HepG2 (cell line): ENCODE measurements around the gene RPL41. TPM values are rescaled to one million over a fixed set of nuclear protein-coding genes. Genes with fewer than 3 reads are reported as not detected.
A peak's percentile ranks its signal among the peaks of the same experiment; 100 is the strongest.

Experiments
- CREB3 ChIP-seq: sonication (generic); formaldehyde crosslinking; IDR thresholded peaks from 2 replicates; pipeline ENCODE4 v1.5.0; 2020; ENCODE audit warnings: missing genetic modification reagents
- DPF2 ChIP-seq: sonication (generic); formaldehyde crosslinking; IDR thresholded peaks from 2 replicates; pipeline ENCODE4 v1.4.0; 2020; ENCODE audit warnings: mild to moderate bottlenecking, low read depth, missing genetic modification reagents, borderline replicate concordance
- FOXA1 ChIP-seq, 2 experiments: fragments of 450-650 bp in 1 of 2; sonication (generic) in 1 of 2; formaldehyde crosslinking in 1 of 2; IDR thresholded peaks; 2 replicates each; pipeline versions ENCODE4 v1.4.0 to v1.6.1; 2016 to 2020; ENCODE audit warnings: missing genetic modification reagents in 1 of 2
- GPBP1L1 ChIP-seq: sonication (generic); formaldehyde crosslinking; IDR thresholded peaks from 2 replicates; pipeline ENCODE4 v1.5.0; 2020; ENCODE audit warnings: mild to moderate bottlenecking, missing genetic modification reagents
- IRX3 ChIP-seq: sonication (generic); formaldehyde crosslinking; IDR thresholded peaks from 2 replicates; pipeline ENCODE4 v1.8.1; 2023; ENCODE audit warnings: mild to moderate bottlenecking, low read depth, missing genetic modification reagents, borderline replicate concordance
- NAIF1 ChIP-seq: sonication (generic); formaldehyde crosslinking; IDR thresholded peaks from 2 replicates; pipeline ENCODE4 v1.5.0; 2020; ENCODE audit warnings: mild to moderate bottlenecking, missing genetic modification reagents, borderline replicate concordance
- NR0B2 ChIP-seq: sonication (generic); formaldehyde crosslinking; IDR thresholded peaks from 2 replicates; pipeline ENCODE4 v1.4.0; 2020; ENCODE audit warnings: mild to moderate bottlenecking, missing genetic modification reagents
- NR2F2 ChIP-seq: IDR thresholded peaks from 2 replicates; pipeline ENCODE4 v1.6.1; 2012; ENCODE audit warnings: low read depth, inconsistent platforms, borderline replicate concordance
- PHF5A ChIP-seq: IDR thresholded peaks from one replicate; pipeline ENCODE4 v1.6.1; 2018; ENCODE audit warnings: low read depth, missing genetic modification reagents; ENCODE audit not compliant: unreplicated experiment
- RAD51 ChIP-seq: fragments of 450-650 bp; IDR thresholded peaks from 2 replicates; pipeline ENCODE4 v1.6.1; 2016; ENCODE audit warnings: borderline replicate concordance
- RFXANK ChIP-seq: IDR thresholded peaks from 2 replicates; pipeline ENCODE4 v1.6.1; 2016
- SMAD1 ChIP-seq: sonication (generic); formaldehyde crosslinking; IDR thresholded peaks from 2 replicates; pipeline ENCODE4 v1.4.0; 2020; ENCODE audit warnings: missing genetic modification reagents, low read depth, mild to moderate bottlenecking, borderline replicate concordance
- TOE1 ChIP-seq: sonication (generic); formaldehyde crosslinking; IDR thresholded peaks from 2 replicates; pipeline ENCODE4 v1.4.0; 2020; ENCODE audit warnings: mild to moderate bottlenecking, missing genetic modification reagents
- ZBTB8A ChIP-seq: sonication (generic); formaldehyde crosslinking; IDR thresholded peaks from 2 replicates; pipeline ENCODE4 v1.4.0; 2020; ENCODE audit warnings: mild to moderate bottlenecking, low read depth, missing genetic modification reagents, borderline replicate concordance
- ZC3H13 ChIP-seq: sonication (generic); formaldehyde crosslinking; IDR thresholded peaks from 2 replicates; pipeline ENCODE4 v1.8.1; 2023; ENCODE audit warnings: mild to moderate bottlenecking, missing genetic modification reagents, moderate library complexity
- ZFP1 ChIP-seq: IDR thresholded peaks from 2 replicates; pipeline ENCODE4 v1.6.1; 2016
- ZFX ChIP-seq: sonication (generic); formaldehyde crosslinking; IDR thresholded peaks from 2 replicates; pipeline ENCODE4 v1.4.0; 2020; ENCODE audit warnings: mild to moderate bottlenecking, low read depth, missing genetic modification reagents, moderate library complexity
- ZNF205 ChIP-seq: IDR thresholded peaks from 2 replicates; pipeline ENCODE4 v1.6.1; 2018; ENCODE audit warnings: missing biosample characterization, missing genetic modification reagents
- ZNF24 ChIP-seq: fragments of 450-650 bp; IDR thresholded peaks from 2 replicates; pipeline ENCODE4 v1.6.1; 2017; ENCODE audit warnings: antibody characterized with exemption, mild to moderate bottlenecking
- ZNF343 ChIP-seq: sonication (generic); formaldehyde crosslinking; IDR thresholded peaks from 2 replicates; pipeline ENCODE4 v1.4.0; 2020; ENCODE audit warnings: mild to moderate bottlenecking, missing genetic modification reagents
- ZNF496 ChIP-seq: sonication (generic); formaldehyde crosslinking; IDR thresholded peaks from 2 replicates; pipeline ENCODE4 v1.8.1; 2023; ENCODE audit warnings: mild to moderate bottlenecking, moderate library complexity, missing genetic modification reagents; ENCODE audit not compliant: insufficient replicate concordance
- ZNF501 ChIP-seq: sonication (generic); formaldehyde crosslinking; IDR thresholded peaks from 2 replicates; pipeline ENCODE4 v1.5.1; 2020; ENCODE audit warnings: mild to moderate bottlenecking, moderate library complexity, missing genetic modification reagents
- ZSCAN22 ChIP-seq: sonication (generic); formaldehyde crosslinking; IDR thresholded peaks from 2 replicates; pipeline ENCODE4 v1.4.0; 2020; ENCODE audit warnings: mild to moderate bottlenecking, missing genetic modification reagents
- ZZZ3 ChIP-seq: sonication (generic); formaldehyde crosslinking; IDR thresholded peaks from 2 replicates; pipeline ENCODE4 v1.4.0; 2020; ENCODE audit warnings: missing genetic modification reagents, mild to moderate bottlenecking, borderline replicate concordance
- polyA plus RNA-seq, 8 experiments: library from polyadenylated mRNA; depleted of rRNA in 3 of 8; stranded (reverse) in 7 of 8; unstranded in 1 of 8; fragments of >200 nt; fragmentation: Illumina TruSeq in 4 of 8; extraction: Trizol in 4 of 8; gene quantifications; 2 replicates each; pipeline versions ENCODE4 v1.2.1 to v1.2.3, GENCODE V29; 2011 to 2016; ENCODE audit warnings: low read depth in 4 of 8, missing spikeins in 1 of 8, mixed read lengths in 1 of 8; ENCODE audit not compliant: insufficient read depth in 1 of 8
- total RNA-seq, 5 experiments: library from RNA; depleted of rRNA; stranded (reverse); fragments of >200 nt; fragmentation: Illumina TruSeq; extraction: Trizol; gene quantifications; 2 replicates each; pipeline ENCODE4 v1.2.3, GENCODE V29; 2016; ENCODE audit warnings: low read depth in 1 of 5

RPL41 gene
- total and polyA plus RNA-seq, 2 of the 13 experiments (the other 11 are each of a cell fraction or from before 2014, with no cell fraction given): 4,012 to 7,670 TPM

GRCh38 chr12:56117778-56118687 is 1.6 kb downstream of the RPL41 start, which contains the start of gene ZC3H10 (continued):
- TF ChIP-seq ZNF205 (CRISPR knock-in tag): peak; percentile 55; the same call in 1 of the 2 replicates
- no peak for TF ChIP-seq RFXANK (CRISPR knock-in tag)
- peak; percentile 77 for TF ChIP-seq ZFP1 (CRISPR knock-in tag)
- peak; percentile 99 for TF ChIP-seq ZC3H13 (CRISPR knock-in tag)
- no peak; the same call in 1 of the 2 replicates for TF ChIP-seq CREB3 (CRISPR knock-in tag)
- no peak for TF ChIP-seq GPBP1L1
- peak; percentile 65; the same call in 1 of the 2 replicates for TF ChIP-seq NR2F2
- no peak for TF ChIP-seq ZBTB8A (CRISPR knock-in tag)
- TF ChIP-seq ZZZ3 (CRISPR knock-in tag): peak; percentile 98
- TF ChIP-seq TOE1: peak; percentile 65; the same call in 1 of the 2 replicates
- no peak for TF ChIP-seq RAD51
- no peak for TF ChIP-seq DPF2
- TF ChIP-seq NAIF1 (CRISPR knock-in tag): peak; percentile 84
- peak; percentile 80 for TF ChIP-seq ZNF501 (CRISPR knock-in tag)
- TF ChIP-seq SMAD1 (CRISPR knock-in tag): 0 out of 2 replicates have a peak, but pooled peaks have one; percentile 58
- TF ChIP-seq ZSCAN22 (CRISPR knock-in tag): no peak
- peak; percentile 55; the same call in 1 of the 2 replicates for TF ChIP-seq ZNF343
- no peak for TF ChIP-seq ZNF24
- no peak for TF ChIP-seq FOXA1 (IDR thresholded peaks at IDR 0.05)
- TF ChIP-seq FOXA1 (CRISPR knock-in tag; IDR thresholded peaks at IDR 0.05): peak; percentile 45; the same call in 1 of the 2 replicates
- peak; percentile 89 for TF ChIP-seq ZFX
- peak; percentile 88; the same call in 1 of the 2 replicates for TF ChIP-seq NR0B2 (CRISPR knock-in tag)
- TF ChIP-seq IRX3 (CRISPR knock-in tag): no peak; the same call in 1 of the 2 replicates
- TF ChIP-seq PHF5A: peak; percentile 93
- no peak for TF ChIP-seq ZNF496 (CRISPR knock-in tag)
